ENCODE results near the gene RPP25L. TPM values are rescaled to one million over a fixed set of nuclear protein-coding genes. Genes with fewer than 3 reads are reported as not detected.

The RPP25L gene
- total and polyA plus RNA-seq, 9 of the 15 experiments (the other 6 are each of a cell fraction or from before 2014, with no cell fraction given): 16.3 to 43.7 (median 29.0) TPM

DNA sequence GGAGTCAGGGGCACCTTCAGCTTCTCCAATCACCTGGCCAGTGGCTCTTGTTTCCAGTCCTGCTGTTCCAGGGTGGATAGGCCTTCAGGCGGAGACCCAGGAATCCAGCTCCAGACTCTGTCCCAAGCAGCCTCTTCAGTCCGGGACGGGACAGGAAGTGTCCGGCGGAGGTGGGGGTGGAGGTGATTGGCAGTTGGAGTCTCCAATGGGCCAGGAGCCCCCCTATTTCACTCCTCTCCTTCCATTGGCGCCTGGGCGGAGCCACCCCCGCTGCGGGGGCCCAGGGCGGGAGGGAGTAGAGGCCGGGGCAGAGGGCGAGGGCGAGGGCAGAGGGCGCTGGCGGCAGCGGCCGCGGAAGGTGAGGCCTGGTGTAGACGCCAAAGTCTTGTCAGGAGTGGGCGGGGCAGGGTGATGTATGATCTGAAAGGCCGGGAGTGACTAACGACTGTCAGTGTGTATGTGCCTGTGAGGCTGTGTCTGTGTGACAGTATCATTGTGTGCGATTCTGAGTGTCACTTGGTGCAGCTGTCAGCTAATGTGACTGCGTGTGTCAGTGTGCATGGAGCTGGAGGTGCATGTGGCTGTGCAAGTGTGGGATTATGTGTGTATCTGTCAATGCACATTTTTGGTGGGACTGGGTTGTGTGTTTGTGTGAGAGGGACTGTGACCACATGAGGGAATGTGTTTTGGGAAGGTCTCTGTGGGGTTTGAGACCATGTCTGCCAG, 40.1 kb upstream of the RPP25L start, which contains the start of gene IL11RA (continued):
- TF ChIP-seq, protein P1, sequence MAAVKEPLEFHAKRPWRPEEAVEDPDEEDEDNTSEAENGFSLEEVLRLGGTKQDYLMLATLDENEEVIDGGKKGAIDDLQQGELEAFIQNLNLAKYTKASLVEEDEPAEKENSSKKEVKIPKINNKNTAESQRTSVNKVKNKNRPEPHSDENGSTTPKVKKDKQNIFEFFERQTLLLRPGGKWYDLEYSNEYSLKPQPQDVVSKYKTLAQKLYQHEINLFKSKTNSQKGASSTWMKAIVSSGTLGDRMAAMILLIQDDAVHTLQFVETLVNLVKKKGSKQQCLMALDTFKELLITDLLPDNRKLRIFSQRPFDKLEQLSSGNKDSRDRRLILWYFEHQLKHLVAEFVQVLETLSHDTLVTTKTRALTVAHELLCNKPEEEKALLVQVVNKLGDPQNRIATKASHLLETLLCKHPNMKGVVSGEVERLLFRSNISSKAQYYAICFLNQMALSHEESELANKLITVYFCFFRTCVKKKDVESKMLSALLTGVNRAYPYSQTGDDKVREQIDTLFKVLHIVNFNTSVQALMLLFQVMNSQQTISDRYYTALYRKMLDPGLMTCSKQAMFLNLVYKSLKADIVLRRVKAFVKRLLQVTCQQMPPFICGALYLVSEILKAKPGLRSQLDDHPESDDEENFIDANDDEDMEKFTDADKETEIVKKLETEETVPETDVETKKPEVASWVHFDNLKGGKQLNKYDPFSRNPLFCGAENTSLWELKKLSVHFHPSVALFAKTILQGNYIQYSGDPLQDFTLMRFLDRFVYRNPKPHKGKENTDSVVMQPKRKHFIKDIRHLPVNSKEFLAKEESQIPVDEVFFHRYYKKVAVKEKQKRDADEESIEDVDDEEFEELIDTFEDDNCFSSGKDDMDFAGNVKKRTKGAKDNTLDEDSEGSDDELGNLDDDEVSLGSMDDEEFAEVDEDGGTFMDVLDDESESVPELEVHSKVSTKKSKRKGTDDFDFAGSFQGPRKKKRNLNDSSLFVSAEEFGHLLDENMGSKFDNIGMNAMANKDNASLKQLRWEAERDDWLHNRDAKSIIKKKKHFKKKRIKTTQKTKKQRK (IDR thresholded peaks at IDR 0.05; ENCODE audit: borderline replicate concordance, low read depth, low read length): no peak
- TF ChIP-seq DPF2 (IDR thresholded peaks at IDR 0.05) (peak; percentile 53), SMAD2 (IDR thresholded peaks at IDR 0.05; ENCODE audit: low read depth, low read length) (no peak), U2AF1 (optimal IDR thresholded peaks at IDR 0.05; ENCODE audit: low read depth, low read length) (no peak), ATF7 (IDR thresholded peaks at IDR 0.05) (peak; percentile 60; the same call in 1 of the 2 replicates), JUND (IDR thresholded peaks at IDR 0.05; ENCODE audit: borderline replicate concordance, low read depth, low read length) (peak; percentile 64), JUND (tag; IDR thresholded peaks at IDR 0.05; ENCODE audit: borderline replicate concordance, low read depth, low read length) (peak; percentile 69; the same call in 2 of the 3 replicates), XRCC4 (IDR thresholded peaks at IDR 0.05; ENCODE audit: extremely low read depth, insufficient read depth, insufficient read length) (no peak), PTRF (tag; IDR thresholded peaks at IDR 0.05) (no peak), ASH1L (IDR thresholded peaks at IDR 0.05; ENCODE audit: borderline replicate concordance, low read depth, partially characterized antibody) (no peak), ZNF551 (CRISPR knock-in tag; IDR thresholded peaks at IDR 0.05) (no peak), ESRRA (IDR thresholded peaks at IDR 0.05; ENCODE audit: borderline replicate concordance, low read depth) (0 out of 2 replicates have a peak, but pooled peaks have one; percentile 44), ZNF232 (CRISPR knock-in tag; IDR thresholded peaks at IDR 0.05) (no peak), CEBPG (CRISPR knock-in tag; IDR thresholded peaks at IDR 0.05) (no peak), CEBPG (tag; conservative IDR thresholded peaks at IDR 0.05 in 1 of 2, IDR thresholded peaks at IDR 0.05 in 1 of 2) (no peak), HMGN3 (IDR thresholded peaks at IDR 0.05; ENCODE audit: borderline replicate concordance, extremely low read depth, insufficient read length, low read depth, low read length) (peak; percentile 83), HCFC1 (IDR thresholded peaks at IDR 0.05; ENCODE audit: low read depth, low read length) (no peak), ZFPM2 (CRISPR knock-in tag; IDR thresholded peaks at IDR 0.05) (no peak), NCOA6 (IDR thresholded peaks at IDR 0.05) (no peak), CC2D1A (IDR thresholded peaks at IDR 0.05) (no peak), PTBP1 (IDR thresholded peaks at IDR 0.05; ENCODE audit: low read depth, low read length) (no peak)
- TF ChIP-seq, protein P2, sequence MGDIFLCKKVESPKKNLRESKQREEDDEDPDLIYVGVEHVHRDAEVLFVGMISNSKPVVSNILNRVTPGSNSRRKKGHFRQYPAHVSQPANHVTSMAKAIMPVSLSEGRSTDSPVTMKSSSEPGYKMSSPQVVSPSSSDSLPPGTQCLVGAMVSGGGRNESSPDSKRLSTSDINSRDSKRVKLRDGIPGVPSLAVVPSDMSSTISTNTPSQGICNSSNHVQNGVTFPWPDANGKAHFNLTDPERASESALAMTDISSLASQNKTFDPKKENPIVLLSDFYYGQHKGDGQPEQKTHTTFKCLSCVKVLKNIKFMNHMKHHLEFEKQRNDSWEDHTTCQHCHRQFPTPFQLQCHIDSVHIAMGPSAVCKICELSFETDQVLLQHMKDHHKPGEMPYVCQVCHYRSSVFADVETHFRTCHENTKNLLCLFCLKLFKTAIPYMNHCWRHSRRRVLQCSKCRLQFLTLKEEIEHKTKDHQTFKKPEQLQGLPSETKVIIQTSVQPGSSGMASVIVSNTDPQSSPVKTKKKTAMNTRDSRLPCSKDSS (IDR thresholded peaks at IDR 0.05; ENCODE audit: low read depth, partially characterized antibody): no peak
- TF ChIP-seq, protein P3, sequence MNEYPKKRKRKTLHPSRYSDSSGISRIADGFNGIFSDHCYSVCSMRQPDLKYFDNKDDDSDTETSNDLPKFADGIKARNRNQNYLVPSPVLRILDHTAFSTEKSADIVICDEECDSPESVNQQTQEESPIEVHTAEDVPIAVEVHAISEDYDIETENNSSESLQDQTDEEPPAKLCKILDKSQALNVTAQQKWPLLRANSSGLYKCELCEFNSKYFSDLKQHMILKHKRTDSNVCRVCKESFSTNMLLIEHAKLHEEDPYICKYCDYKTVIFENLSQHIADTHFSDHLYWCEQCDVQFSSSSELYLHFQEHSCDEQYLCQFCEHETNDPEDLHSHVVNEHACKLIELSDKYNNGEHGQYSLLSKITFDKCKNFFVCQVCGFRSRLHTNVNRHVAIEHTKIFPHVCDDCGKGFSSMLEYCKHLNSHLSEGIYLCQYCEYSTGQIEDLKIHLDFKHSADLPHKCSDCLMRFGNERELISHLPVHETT (CRISPR knock-in tag; conservative IDR thresholded peaks at IDR 0.05 in 1 of 2, IDR thresholded peaks at IDR 0.05 in 1 of 2): no peak

All from K562 (cell line).